ENCODE measurements around the gene FAM229A. TPM values are rescaled to one million over a fixed set of nuclear protein-coding genes. Genes with fewer than 3 reads are reported as not detected.

Gene FAM229A
- total and polyA plus RNA-seq, 2 experiments from 2014 or later = 8.7 to 12.0 TPM

GRCh38 chr1:32316903-32317277 lies 45.4 kb downstream of the FAM229A start:
- Histone ChIP-seq H3K27me3 (no peaks in the 10 kb centered on the region), H3K4me1 (ENCODE audit: low read depth) (no peaks in the 10 kb centered on the region), H3K36me3 (peaks cover 22% of the 10 kb centered on the region), H3K4me3 (no peak overlapping the region), H3K9me3 (ENCODE audit: low read depth) (no peaks in the 10 kb centered on the region), H3K27ac (no peak overlapping the region)
- TF ChIP-seq, protein P1, sequence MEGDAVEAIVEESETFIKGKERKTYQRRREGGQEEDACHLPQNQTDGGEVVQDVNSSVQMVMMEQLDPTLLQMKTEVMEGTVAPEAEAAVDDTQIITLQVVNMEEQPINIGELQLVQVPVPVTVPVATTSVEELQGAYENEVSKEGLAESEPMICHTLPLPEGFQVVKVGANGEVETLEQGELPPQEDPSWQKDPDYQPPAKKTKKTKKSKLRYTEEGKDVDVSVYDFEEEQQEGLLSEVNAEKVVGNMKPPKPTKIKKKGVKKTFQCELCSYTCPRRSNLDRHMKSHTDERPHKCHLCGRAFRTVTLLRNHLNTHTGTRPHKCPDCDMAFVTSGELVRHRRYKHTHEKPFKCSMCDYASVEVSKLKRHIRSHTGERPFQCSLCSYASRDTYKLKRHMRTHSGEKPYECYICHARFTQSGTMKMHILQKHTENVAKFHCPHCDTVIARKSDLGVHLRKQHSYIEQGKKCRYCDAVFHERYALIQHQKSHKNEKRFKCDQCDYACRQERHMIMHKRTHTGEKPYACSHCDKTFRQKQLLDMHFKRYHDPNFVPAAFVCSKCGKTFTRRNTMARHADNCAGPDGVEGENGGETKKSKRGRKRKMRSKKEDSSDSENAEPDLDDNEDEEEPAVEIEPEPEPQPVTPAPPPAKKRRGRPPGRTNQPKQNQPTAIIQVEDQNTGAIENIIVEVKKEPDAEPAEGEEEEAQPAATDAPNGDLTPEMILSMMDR (IDR thresholded peaks at IDR 0.05; ENCODE audit: low read depth, low read length) = no peak
- no peak for DNase-seq (ENCODE audit: low read depth in 1 of 2, low spot score in 1 of 2)

DNA sequence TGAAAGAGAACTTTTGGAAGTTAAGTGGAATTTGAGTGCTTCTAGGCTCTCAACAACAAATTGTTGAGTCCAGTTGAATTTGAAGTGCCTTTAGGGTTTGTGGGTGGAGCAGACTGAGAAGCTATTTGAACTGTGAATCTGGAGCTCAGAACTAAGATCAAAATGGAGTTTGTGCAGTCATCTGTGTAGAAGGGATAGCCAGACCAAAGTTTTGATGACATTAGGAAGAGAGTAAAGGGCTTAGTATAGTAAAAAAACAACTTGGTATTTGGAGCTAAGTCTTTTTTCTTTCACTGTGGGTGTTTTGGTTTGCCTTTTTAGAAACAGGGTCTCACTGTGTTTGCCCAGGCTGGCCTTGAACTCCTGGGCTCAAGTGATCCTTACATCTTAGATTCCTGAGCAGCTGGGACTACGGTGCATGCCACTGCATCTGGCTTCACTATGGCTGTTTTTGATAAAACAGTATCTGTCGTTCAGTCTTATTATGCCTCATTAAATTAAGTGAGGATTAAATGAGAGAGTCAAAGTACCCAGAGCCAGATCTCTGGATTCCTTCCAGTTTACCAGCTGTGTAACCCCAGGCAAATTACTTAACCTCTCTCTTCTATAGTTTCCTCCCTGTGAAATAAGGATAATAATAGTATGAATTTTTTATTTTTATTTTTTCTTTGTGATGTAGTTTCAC lies 50.4 kb downstream of the FAM229A start:
- H3K4me1 ChIP-seq (ENCODE audit: low read depth) = no peaks in the 10 kb centered on the region
- H3K27me3 ChIP-seq = no peaks in the 10 kb centered on the region
- peaks cover 2% of the 10 kb centered on the region for H3K36me3 ChIP-seq

More for the DNA sequence above, 50.4 kb downstream of the FAM229A start:
- Histone ChIP-seq H3K9me3 (ENCODE audit: low read depth) (no peaks in the 10 kb centered on the region), H3K4me3 (no peak overlapping the region), H3K27ac (no peak overlapping the region)
- no peak for DNase-seq (ENCODE audit: low read depth in 1 of 2, low spot score in 1 of 2)
- TF ChIP-seq, protein P1 (IDR thresholded peaks at IDR 0.05; ENCODE audit: low read depth, low read length) = no peak

Other genes with a start within 250 kb of the FAM229A start
- gene TXLNA, start 182.8 kb downstream of the FAM229A start, total RNA-seq = 40.8 and 40.9 TPM in 2 replicates
- gene TXLNA, start 182.8 kb downstream of the FAM229A start, polyA plus RNA-seq = 31.3 and 33.3 TPM in 2 replicates
- 68.7 and 75.1 TPM in 2 replicates for gene CCDC28B, start 161.9 kb downstream of the FAM229A start, total RNA-seq
- 99.7 and 111 TPM in 2 replicates for gene CCDC28B, start 161.9 kb downstream of the FAM229A start, polyA plus RNA-seq
- gene IQCC, start 156.8 kb downstream of the FAM229A start, total RNA-seq = 1.4 and 2.0 TPM in 2 replicates
- gene IQCC, start 156.8 kb downstream of the FAM229A start, polyA plus RNA-seq = 2.8 and 4.8 TPM in 2 replicates
- gene DCDC2B, start 153.4 kb downstream of the FAM229A start, total RNA-seq = not detected in 2 replicates
- gene DCDC2B, start 153.4 kb downstream of the FAM229A start, polyA plus RNA-seq = 0.64 and 0.72 TPM in 2 replicates
- gene TMEM234, start 140.1 kb downstream of the FAM229A start, total RNA-seq = 24.1 and 26.2 TPM in 2 replicates
- gene TMEM234, start 140.1 kb downstream of the FAM229A start, polyA plus RNA-seq = 36.8 and 38.0 TPM in 2 replicates
- gene EIF3I, start 140.1 kb downstream of the FAM229A start, total RNA-seq = 165 and 227 TPM in 2 replicates
- gene EIF3I, start 140.1 kb downstream of the FAM229A start, polyA plus RNA-seq = 239 and 243 TPM in 2 replicates
- 1.4 and 2.1 TPM in 2 replicates for gene FAM167B, start 115.3 kb downstream of the FAM229A start, total RNA-seq
- 1.2 and 4.6 TPM in 2 replicates for gene FAM167B, start 115.3 kb downstream of the FAM229A start, polyA plus RNA-seq
- 0.18 TPM in 1 of 2 replicates, not detected in the other for gene LCK, start 111.2 kb downstream of the FAM229A start, total RNA-seq
- gene LCK, start 111.2 kb downstream of the FAM229A start, polyA plus RNA-seq = 0.16 TPM in 1 of 2 replicates, not detected in the other
- gene HDAC1, start 70.4 kb downstream of the FAM229A start, total RNA-seq = 67.6 and 76.9 TPM in 2 replicates
- gene HDAC1, start 70.4 kb downstream of the FAM229A start, polyA plus RNA-seq = 96.8 and 110 TPM in 2 replicates
- gene MARCKSL1, start 26.3 kb downstream of the FAM229A start, total RNA-seq = 263 and 317 TPM in 2 replicates
- 435 and 587 TPM in 2 replicates for gene MARCKSL1, start 26.3 kb downstream of the FAM229A start, polyA plus RNA-seq
- 2.3 and 8.0 TPM in 2 replicates for gene TSSK3, start 54 bp upstream of the FAM229A start, total RNA-seq
- 4.5 and 4.7 TPM in 2 replicates for gene TSSK3, start 54 bp upstream of the FAM229A start, polyA plus RNA-seq
- gene BSDC1, start 32.0 kb upstream of the FAM229A start, total RNA-seq = 78.7 and 79.5 TPM in 2 replicates
- 56.2 and 56.7 TPM in 2 replicates for gene BSDC1, start 32.0 kb upstream of the FAM229A start, polyA plus RNA-seq
- gene ZBTB8B, start 102.6 kb upstream of the FAM229A start, total RNA-seq = 1.8 and 2.1 TPM in 2 replicates
- 0.56 and 0.96 TPM in 2 replicates for gene ZBTB8B, start 102.6 kb upstream of the FAM229A start, polyA plus RNA-seq
- 3.8 and 5.7 TPM in 2 replicates for gene ZBTB8A, start 176.9 kb upstream of the FAM229A start, total RNA-seq
- 2.6 and 4.4 TPM in 2 replicates for gene ZBTB8A, start 176.9 kb upstream of the FAM229A start, polyA plus RNA-seq

All from cardiac muscle cell (in vitro differentiated cells and primary cell).